ENCODE measurements around the gene LRCH3. TPM values are rescaled to one million over a fixed set of nuclear protein-coding genes. Genes with fewer than 3 reads are reported as not detected.
A peak's percentile ranks its signal among the peaks of the same experiment; 100 is the strongest.

LRCH3 gene
- total RNA-seq, 1 experiment from 2014 or later, result 56.4 TPM

DNA sequence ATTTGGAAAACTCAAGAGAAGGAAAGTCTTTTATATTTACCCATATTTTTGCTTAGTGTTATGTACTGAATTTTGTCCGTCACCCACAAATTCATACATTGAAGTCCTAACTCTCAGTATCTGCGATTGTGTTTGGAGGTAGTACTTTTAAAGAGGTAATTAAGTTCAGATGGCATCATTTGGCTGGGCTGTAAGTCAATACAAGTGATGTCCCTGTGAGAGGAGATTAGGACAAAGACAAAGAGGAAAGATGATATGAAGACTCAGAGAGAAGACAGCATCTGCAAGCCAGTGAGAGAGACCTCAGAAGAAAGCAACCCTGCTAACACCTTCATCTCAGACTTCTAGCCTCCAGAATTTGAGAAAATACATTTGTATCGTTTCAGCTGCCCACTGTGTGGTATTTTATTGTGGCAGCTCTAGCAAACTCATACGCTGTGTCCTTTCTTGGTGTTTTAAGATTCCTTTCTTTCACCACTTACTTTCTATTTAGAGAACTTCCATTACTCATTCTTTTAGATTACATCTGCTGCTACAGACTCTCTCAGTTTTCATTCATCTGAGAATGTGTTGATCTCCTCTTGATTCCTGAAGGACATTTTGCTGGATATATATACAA, 17.0 kb downstream of the LRCH3 start:
- Histone ChIP-seq H2BK20ac (ENCODE audit: low read depth, low read length, poor library complexity, severe bottlenecking) (no peak overlapping the region), H2AK5ac (ENCODE audit: insufficient read length, low read length) (no peak overlapping the region), H3K14ac (ENCODE audit: insufficient read depth, low read length) (no peak overlapping the region), H4K91ac (ENCODE audit: insufficient read length, low read depth, low read length) (no peak overlapping the region), H4K5ac (ENCODE audit: insufficient read length, low read depth, low read length) (no peak overlapping the region), H3K79me1 (ENCODE audit: insufficient read depth, low read depth, low read length, poor library complexity, severe bottlenecking) (peaks cover 3% of the 10 kb centered on the region), H2BK120ac (ENCODE audit: low read depth, low read length, poor library complexity, severe bottlenecking) (no peak overlapping the region), H3K18ac (ENCODE audit: insufficient read length, low read depth, low read length) (no peak overlapping the region), H4K8ac (replicated peaks; ENCODE audit: insufficient read length, low read depth, low read length) (no peak overlapping the region), H2BK15ac (ENCODE audit: low read depth, low read length) (no peak overlapping the region), H3K23ac (ENCODE audit: insufficient read length, low read depth, low read length) (no peak overlapping the region), H3K9ac (ENCODE audit: extremely low read depth, insufficient read length, low read length) (no peak overlapping the region), H3K4ac (ENCODE audit: low read depth, low read length) (no peak overlapping the region), H2BK12ac (ENCODE audit: insufficient read length, low read depth, low read length) (no peak overlapping the region), H3K4me2 (ENCODE audit: insufficient read depth, insufficient read length, low read length) (no peak overlapping the region), H3K4me1 (ENCODE audit: insufficient read depth, low read length) (no peaks in the 10 kb centered on the region; the same call in 1 of the 2 replicates), H3T11ph (ENCODE audit: low read length) (no peak overlapping the region), H3K79me2 (ENCODE audit: insufficient read depth, low read length) (peaks cover 14% of the 10 kb centered on the region; the same call in 1 of the 2 replicates), H3K27ac (ENCODE audit: insufficient read length, low read depth, low read length) (no peak overlapping the region), H3K23me2 (ENCODE audit: insufficient read length, low read depth, low read length, poor library complexity, severe bottlenecking) (no peaks in the 10 kb centered on the region), H2BK5ac (ENCODE audit: insufficient read length, low read length) (no peak overlapping the region), H3K56ac (ENCODE audit: insufficient read length, low read depth, low read length) (no peak overlapping the region), H4K20me1 (ENCODE audit: control insufficient read depth, insufficient read depth, insufficient read length) (no peaks in the 10 kb centered on the region), H2AFZ (ENCODE audit: low read length) (no peak overlapping the region), H3K27me3 (ENCODE audit: insufficient read depth, low read length) (no peaks in the 10 kb centered on the region), H3K9me3 (ENCODE audit: control insufficient read depth, low read depth, low read length) (no peaks in the 10 kb centered on the region)
- WGBS (ENCODE audit: extremely low coverage, insufficient read length, low lambda C conversion rate), result no CpG with 5 or more reads among the region's 4 CpGs
- H3K9me3 Mint-ChIP-seq, result no peaks in the 10 kb centered on the region
- H3K4me3 Mint-ChIP-seq, result no peak overlapping the region
- H3K4me1 Mint-ChIP-seq, result peaks cover 3 to 7% of the 10 kb centered on the region in 2 experiments; a peak in 2 of 4 replicates
- no peaks in the 10 kb centered on the region for H3K27me3 Mint-ChIP-seq (ENCODE audit: low read depth)
- peaks cover 2 to 8% (median 3%) of the 10 kb centered on the region in 3 experiments; a peak in 5 of 7 replicates for H3K36me3 Mint-ChIP-seq (ENCODE audit: insufficient read depth in 1 of 3, low read depth in 3 of 3)
- no peak for TF ChIP-seq CTCF (conservative IDR thresholded peaks at IDR 0.05)
- no peak for DNase-seq
- H3K27ac Mint-ChIP-seq, result peak overlapping the region in 1 of 3 experiments; percentile 0; a peak in 1 of 7 replicates
